ENCODE measurements around the gene PLRG1. TPM values are rescaled to one million over a fixed set of nuclear protein-coding genes. Genes with fewer than 3 reads are reported as not detected.

PLRG1 gene
- total RNA-seq, 6 experiments from 2014 or later: 93.8 to 101 (median 95.3) TPM

GRCh38 chr4:154551872-154552686 is 1.9 kb upstream of the PLRG1 start:
- Mint-ChIP-seq H3K4me1 (ENCODE audit: low read depth) (peaks cover 20% of the 10 kb centered on the region), H3K27ac (no peak overlapping the region), H3K9me3 (no peaks in the 10 kb centered on the region), H3K27me3 (ENCODE audit: insufficient read depth) (peaks cover 1% of the 10 kb centered on the region; the same call in 1 of the 2 replicates), H3K4me3 (no peak overlapping the region), H3K36me3 (ENCODE audit: low read depth) (peaks cover 11% of the 10 kb centered on the region; the same call in 1 of the 2 replicates)
- peak; percentile 84 for TF ChIP-seq CTCF (IDR thresholded peaks at IDR 0.05)
- DNase-seq: peak; percentile 79

- peak; percentile 53 for TF ChIP-seq CTCF (IDR thresholded peaks at IDR 0.05)
- no peaks in the 10 kb centered on the region for H3K9me3 Mint-ChIP-seq
- no peak for DNase-seq
- H3K27ac Mint-ChIP-seq: no peak overlapping the region
- H3K36me3 Mint-ChIP-seq (ENCODE audit: low read depth): peaks cover 42% of the 10 kb centered on the region
- peaks cover 14% of the 10 kb centered on the region for H3K4me1 Mint-ChIP-seq (ENCODE audit: low read depth)
- no peaks in the 10 kb centered on the region for H3K27me3 Mint-ChIP-seq (ENCODE audit: insufficient read depth)
- H3K4me3 Mint-ChIP-seq: no peak overlapping the region
These were observed 4.5 kb downstream of the PLRG1 start for GRCh38 chr4:154545689-154546088.

DNA sequence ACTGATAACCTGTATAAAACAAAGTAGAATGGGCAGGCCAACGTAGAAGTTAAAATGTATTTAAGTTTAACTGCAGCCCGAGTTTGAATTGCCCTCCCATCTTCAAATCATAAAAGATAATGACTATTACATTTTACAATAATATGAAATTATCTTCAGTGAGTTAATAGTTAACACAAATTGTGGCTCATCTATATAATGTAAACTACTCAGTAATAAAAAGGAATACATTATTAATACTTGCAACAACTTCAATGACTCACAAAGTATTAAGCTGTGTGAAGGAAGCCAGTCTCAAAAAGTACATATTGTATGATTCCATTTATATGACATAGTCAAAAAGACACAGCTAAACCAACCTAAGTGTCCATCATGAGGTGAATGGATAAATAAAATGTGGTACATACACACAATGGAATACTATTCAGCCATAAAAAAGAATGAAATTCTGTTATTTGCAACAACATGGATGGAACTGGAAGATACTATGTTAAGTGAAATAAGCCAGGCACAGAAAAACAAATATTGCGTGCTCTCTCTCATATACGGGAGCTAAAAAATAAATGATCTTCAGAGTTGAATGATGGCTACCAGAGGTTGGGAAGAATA is 7.8 kb downstream of the PLRG1 start:
- no peak for DNase-seq
- Mint-ChIP-seq H3K27ac (no peak overlapping the region), H3K9me3 (no peaks in the 10 kb centered on the region), H3K4me3 (no peak overlapping the region), H3K27me3 (ENCODE audit: insufficient read depth) (no peaks in the 10 kb centered on the region), H3K36me3 (ENCODE audit: low read depth) (peaks cover 45% of the 10 kb centered on the region), H3K4me1 (ENCODE audit: low read depth) (no peaks in the 10 kb centered on the region)
- no peak for TF ChIP-seq CTCF (IDR thresholded peaks at IDR 0.05)

GRCh38 chr4:154534296-154534695 is 15.9 kb downstream of the PLRG1 start:
- H3K4me1 Mint-ChIP-seq (ENCODE audit: low read depth): no peaks in the 10 kb centered on the region
- H3K36me3 Mint-ChIP-seq (ENCODE audit: low read depth): peaks cover 5% of the 10 kb centered on the region
- no peak for TF ChIP-seq CTCF (IDR thresholded peaks at IDR 0.05)
- no peak overlapping the region for H3K4me3 Mint-ChIP-seq
- H3K27ac Mint-ChIP-seq: no peak overlapping the region
- H3K27me3 Mint-ChIP-seq (ENCODE audit: insufficient read depth): 0 out of 2 replicates have a peak, but pooled peaks cover 2% of the 10 kb centered on the region
- DNase-seq: no peak
- no peaks in the 10 kb centered on the region for H3K9me3 Mint-ChIP-seq

GRCh38 chr4:154529728-154530519 is 20.3 kb downstream of the PLRG1 start:
- TF ChIP-seq CTCF (IDR thresholded peaks at IDR 0.05): no peak
- H3K4me1 Mint-ChIP-seq (ENCODE audit: low read depth): no peaks in the 10 kb centered on the region
- no peaks in the 10 kb centered on the region for H3K36me3 Mint-ChIP-seq (ENCODE audit: low read depth)
- peaks cover 7% of the 10 kb centered on the region for H3K27me3 Mint-ChIP-seq (ENCODE audit: insufficient read depth)
- no peak for DNase-seq
- no peak overlapping the region for H3K4me3 Mint-ChIP-seq
- no peak overlapping the region for H3K27ac Mint-ChIP-seq
- no peaks in the 10 kb centered on the region for H3K9me3 Mint-ChIP-seq
